ENCODE data around the gene LRBA. TPM values are rescaled to one million over a fixed set of nuclear protein-coding genes. Genes with fewer than 3 reads are reported as not detected.

The LRBA gene
- total RNA-seq, 4 donors from 2014 or later, result 28.0 to 51.5 (median 30.9) TPM

GRCh38 chr4:150624055-150624454, 391.0 kb downstream of the LRBA start:
- ATAC-seq (ENCODE audit: low FRiP score), result no peak
- TF ChIP-seq CTCF (IDR thresholded peaks at IDR 0.05), result no peak
- no peak for DNase-seq (ENCODE audit: low spot score)

- TF ChIP-seq CTCF (IDR thresholded peaks at IDR 0.05), result no peak
- DNase-seq (ENCODE audit: low spot score) (no peak), ATAC-seq (ENCODE audit: low FRiP score) (no peak)
These were observed 396.0 kb downstream of the LRBA start for GRCh38 chr4:150619042-150619441.

GRCh38 chr4:150609131-150609530, 406.0 kb downstream of the LRBA start:
- no peak for DNase-seq (ENCODE audit: low spot score)
- ATAC-seq (ENCODE audit: low FRiP score), result no peak
- no peak for TF ChIP-seq CTCF (IDR thresholded peaks at IDR 0.05)

GRCh38 chr4:150600812-150601445, 414.2 kb downstream of the LRBA start:
- no peak for ATAC-seq (ENCODE audit: low FRiP score)
- TF ChIP-seq CTCF (IDR thresholded peaks at IDR 0.05), result no peak
- no peak for DNase-seq (ENCODE audit: low spot score)

- DNase-seq (ENCODE audit: low spot score), result no peak
- TF ChIP-seq CTCF (IDR thresholded peaks at IDR 0.05), result no peak
- no peak for ATAC-seq (ENCODE audit: low FRiP score)
These were observed 415.5 kb downstream of the LRBA start for GRCh38 chr4:150599547-150599946.

GRCh38 chr4:150598909-150599308, 416.2 kb downstream of the LRBA start:
- TF ChIP-seq CTCF (IDR thresholded peaks at IDR 0.05), result no peak
- no peak for ATAC-seq (ENCODE audit: low FRiP score)
- DNase-seq (ENCODE audit: low spot score), result no peak

GRCh38 chr4:150593996-150594395, 421.1 kb downstream of the LRBA start:
- ATAC-seq (ENCODE audit: low FRiP score) (no peak), DNase-seq (ENCODE audit: low spot score) (no peak)
- TF ChIP-seq CTCF (IDR thresholded peaks at IDR 0.05), result no peak
